Medulla oblongata (tissue), 1 donor: ENCODE data around the gene CPHXL.

Source experiments
- DNase-seq: peaks from one replicate; pipeline ENCODE4 v3.0.0-alpha.2; 2015; ENCODE audit errors: extremely low spot score

Gene CPHXL

DNA sequence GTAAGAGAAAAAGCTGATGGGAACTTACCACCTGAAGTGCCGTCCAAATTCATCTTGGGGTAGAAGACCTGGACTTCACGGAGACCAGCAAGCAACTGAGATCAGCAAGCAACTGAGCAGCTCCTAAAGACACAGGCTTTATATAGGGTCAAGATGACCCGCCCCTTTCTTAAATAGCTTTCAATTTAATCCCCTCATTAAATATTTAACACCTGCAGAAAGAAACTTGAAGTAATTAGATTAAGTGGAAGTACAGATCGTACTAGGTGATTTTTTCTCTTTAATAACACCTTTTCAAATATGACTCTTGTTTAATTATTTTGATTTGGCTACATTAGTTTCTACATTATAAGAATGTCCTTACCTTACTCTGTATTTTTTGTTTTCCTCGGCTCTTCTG lies at the start of gene CPHXL:
Gene CPHXL, minus strand, starts transcription at position 101 of the 400 bp plus-strand sequence. Its CDS starts 48 bp downstream, at position 53.
- no peak for DNase-seq

DNA sequence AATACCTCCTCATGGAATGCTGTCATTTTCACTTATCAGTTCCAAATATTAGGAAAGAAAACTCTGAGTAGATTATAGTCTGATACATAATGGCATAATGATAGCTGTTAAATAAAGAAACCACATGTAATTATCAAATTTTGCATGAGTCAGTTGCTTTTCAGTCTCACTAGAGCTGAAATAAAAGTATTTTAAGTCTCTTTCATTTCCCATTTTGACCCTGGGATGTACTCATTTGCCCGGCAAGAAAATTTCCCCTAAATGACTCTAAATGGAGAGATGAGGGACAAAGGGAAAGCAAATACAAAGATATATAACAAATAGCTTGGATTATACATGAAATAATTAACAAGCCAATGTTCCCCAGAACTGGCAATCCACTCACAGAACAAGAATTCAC lies 47.9 kb upstream of the CPHXL start:
- DNase-seq, result no peak

DNA sequence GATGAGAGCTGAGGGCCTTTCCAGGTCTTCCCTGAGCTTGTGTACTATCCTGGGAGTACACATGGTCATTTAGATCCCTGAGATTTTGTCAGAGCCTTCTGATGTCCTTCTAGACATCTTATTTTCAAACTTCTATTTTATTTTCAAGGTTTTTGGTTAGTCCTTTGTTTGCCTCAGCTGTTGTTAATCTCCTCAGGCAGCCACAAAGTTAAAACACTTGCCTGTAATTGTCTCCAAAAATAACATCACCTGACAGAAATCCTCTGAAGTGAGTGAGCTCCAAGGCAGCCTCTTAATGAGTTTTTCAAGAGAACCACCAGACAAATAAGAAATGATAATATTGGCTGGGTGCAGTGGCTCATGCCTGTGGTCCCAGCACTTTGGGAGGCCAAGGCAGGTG lies 43.8 kb upstream of the CPHXL start:
- no peak for DNase-seq

DNA sequence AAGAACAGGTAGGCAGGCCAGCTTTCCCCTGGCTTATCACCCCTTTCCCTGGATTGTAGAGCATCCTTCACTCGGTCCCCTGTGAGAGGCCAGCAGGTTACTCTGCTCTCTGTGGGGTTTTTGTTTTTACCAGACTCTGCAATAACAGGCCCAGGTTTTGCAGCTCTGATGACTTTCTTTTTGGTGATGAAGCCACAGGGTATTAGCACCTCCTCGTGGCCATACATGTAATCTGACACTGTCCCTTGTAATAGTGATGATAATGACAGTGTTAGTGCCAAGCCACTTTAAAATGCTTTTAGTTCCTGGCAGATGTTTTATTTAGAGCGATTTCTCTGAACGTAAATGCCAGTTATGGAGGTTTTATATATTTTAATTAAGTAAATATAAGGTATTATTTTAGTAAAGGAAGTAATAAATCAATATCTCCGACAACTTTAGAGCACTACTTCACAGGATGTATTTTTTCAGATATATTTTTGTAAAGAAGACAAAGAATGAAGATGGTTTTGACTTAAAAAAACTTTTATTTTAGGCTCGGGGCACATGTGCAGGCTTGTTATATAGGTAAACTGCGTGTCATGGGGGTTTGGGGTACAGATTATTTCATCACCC lies 38.0 kb upstream of the CPHXL start:
- peak; percentile 89 for DNase-seq

DNA sequence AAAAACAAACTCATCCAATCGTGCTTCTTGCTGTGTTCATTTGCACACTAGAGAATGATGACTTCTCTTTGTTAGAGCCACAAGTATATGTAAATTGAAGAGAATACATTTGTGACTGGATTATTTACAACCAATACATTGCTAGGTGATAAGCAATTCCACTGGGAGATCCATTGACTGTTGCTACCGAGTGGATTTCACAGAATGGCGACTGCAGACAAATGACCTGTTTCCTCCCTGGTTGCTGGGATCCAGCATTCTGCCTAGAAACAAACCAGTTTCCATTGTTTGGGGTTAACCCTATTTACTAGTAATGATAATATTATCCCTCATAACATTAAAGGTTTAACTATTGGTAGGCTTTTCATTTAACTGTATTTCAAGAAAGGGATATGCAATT lies 36.9 kb upstream of the CPHXL start:
- DNase-seq, result peak; percentile 6

DNA sequence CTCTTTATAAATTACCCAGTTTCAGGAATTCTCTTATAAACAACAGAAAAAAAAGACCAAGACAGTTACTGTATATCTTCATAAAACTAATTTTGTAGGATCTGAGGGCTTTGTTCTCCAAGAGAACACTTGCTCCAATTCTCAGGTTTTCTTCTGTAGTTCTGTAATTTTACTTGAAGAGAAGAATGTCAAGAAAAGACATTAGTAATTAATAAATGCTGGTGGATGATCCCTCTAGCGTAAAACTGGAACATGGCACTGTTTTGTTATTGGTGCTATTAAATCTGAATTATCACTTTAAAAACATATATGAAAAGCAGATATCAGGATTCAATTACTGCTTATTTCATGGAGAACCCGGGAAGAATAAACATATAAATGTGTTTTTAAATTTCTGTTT lies 36.5 kb upstream of the CPHXL start:
- DNase-seq, result no peak

DNA sequence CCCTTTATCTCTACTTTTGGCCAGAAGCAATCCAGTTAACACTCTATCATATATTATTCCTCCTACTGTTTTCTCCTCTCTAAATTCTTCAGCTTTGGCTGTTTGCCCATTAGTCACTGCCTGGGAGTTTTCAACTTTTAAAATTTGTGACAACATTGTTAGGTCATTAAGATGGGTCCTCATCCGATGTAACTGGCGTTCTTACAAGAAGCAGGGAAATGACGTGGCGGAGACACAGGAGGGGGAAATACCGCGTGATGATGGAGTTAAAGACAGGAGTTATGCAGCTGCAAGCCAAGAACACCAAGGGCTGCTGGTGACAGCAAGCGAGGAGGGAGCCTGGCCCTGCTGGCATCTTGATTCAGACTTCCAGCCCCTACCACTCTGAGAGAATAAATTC lies 34.8 kb upstream of the CPHXL start:
- no peak for DNase-seq

DNA sequence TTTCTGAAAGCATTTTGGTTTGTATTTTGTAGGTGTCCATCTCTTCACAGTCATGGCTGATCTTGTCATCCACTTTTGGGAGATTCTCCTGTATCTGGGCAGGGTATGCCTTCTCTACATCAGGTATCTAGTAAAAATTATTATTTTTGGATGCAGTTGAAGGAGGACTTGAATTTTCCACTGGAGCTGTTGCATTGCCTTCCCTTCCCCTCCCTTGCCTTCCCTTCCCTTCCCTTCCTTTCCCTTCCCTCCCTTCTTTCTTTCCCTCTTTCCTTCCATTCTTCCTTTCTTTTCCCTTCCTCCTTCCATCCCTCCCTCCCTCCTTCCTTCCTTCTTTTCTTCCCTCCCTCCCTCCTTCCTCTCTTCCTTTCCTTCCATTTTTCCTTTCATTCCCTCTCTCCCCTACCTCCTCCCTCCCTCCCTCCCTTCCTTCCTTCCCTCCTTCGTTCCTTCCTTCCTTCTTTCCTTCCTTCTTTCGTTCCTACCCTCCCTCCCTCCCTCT lies 33.8 kb upstream of the CPHXL start:
- no peak for DNase-seq

DNA sequence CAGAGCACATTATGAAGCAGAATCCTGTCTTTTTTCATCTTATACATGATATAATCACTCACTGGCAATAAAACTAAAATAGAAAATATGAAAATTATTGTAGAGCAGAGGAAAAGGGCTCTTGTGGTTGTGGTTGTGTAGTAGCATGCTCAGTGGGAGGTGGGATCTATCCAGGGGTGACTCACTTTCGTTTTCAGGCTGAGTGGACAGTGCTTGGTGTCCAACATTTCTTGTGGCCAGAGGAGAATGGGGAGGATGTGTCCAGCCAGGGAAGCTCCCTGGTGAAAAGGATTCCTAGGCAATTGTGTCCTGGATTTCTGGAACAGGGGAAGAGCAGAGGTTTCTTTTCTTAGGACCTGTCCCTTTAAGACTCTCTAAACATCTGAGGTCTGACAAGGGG lies 31.9 kb upstream of the CPHXL start:
- DNase-seq, result no peak

DNA sequence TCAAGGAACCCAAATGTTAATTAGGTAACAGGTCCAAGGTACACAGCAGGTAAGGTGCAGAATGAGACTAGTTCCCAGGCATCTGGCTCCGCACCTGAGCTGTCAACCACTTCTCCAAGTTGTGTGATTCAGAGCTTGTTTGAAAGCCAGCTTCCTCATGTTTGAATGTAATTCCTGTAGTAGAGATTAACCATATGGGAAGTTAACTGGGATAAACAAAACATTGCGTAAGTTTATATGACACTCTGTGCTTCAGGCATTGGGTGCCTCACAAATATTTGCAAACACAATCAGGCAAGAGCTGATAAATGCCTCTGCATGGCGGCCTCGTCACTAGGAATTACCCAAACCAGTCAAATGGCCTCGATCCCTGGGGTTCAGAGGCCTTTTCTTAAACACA lies 27.9 kb upstream of the CPHXL start:
- no peak for DNase-seq

DNA sequence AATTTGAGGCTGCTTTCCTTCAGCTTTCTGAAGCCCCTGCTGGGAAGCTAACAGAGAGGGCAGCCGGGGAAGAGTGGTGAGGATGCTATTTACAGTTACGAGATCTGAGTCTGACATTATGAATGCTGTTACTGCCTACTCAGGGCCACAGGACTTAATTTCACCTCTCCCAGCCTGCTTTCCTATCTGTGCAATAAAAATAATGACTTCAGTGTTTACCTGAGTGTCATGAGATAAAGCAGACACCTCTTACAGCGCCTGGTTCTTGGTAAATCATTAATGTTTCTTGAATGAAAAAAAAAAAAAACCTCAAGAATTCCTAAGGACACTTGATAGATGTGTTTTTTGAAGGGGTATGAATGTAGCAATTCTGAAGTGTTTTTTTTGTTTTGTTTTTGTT lies 24.2 kb upstream of the CPHXL start:
- DNase-seq, result no peak

DNA sequence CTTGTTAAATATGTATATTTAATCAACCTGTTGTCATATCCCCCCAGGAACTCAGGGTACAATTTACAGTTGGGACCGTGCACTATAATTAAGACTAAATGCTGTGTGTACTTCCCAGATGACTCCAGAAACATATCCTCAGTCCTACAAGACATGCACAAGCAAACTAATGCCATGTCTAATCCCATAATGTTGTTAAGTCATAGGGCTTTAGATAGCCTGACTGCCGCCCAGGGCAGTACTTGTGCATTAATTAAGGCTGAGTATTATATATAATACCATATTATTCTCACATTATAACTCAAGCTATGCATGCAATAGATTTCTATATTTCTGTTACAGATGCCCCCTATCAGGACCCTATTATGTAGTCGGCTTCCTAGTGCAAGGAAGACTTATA lies 20.1 kb upstream of the CPHXL start:
- no peak for DNase-seq

DNA sequence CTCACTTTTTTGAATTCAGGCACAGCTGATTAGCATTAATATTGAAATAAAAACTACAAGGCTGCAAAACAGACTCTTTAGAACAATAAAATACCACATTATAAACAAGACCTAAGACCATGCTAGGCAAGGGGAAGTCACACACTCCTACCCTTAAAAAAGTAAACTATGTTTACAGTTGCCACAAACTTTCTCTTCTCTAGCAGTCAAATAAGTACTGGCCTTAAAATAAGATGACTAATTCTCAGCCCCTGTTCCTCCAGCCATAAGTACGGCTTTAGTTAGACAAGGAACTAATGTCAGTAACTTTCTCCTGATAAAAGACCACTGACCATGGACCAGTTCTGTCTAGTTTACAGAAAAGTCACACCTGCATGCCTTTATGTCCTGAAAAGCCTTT lies 19.5 kb upstream of the CPHXL start:
- no peak for DNase-seq

DNA sequence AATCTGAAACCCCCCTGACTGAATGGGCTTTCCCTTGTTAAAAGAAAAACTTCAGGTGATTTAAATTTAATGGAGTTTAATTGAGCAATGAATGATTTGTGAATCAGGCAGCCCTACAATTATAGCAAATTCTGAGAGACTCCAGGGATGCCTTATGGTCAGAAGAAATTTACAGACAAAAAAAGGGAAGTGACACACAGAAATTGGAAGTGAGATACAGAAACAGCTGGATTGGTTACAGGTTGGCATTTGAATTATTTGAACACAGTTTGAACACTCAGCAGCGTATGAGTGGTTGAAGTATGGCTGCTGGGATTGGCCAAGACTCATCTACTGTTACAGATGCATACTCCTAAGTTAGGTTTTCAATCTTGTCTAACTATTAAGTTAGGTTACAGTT lies 19.0 kb upstream of the CPHXL start:
- no peak for DNase-seq

DNA sequence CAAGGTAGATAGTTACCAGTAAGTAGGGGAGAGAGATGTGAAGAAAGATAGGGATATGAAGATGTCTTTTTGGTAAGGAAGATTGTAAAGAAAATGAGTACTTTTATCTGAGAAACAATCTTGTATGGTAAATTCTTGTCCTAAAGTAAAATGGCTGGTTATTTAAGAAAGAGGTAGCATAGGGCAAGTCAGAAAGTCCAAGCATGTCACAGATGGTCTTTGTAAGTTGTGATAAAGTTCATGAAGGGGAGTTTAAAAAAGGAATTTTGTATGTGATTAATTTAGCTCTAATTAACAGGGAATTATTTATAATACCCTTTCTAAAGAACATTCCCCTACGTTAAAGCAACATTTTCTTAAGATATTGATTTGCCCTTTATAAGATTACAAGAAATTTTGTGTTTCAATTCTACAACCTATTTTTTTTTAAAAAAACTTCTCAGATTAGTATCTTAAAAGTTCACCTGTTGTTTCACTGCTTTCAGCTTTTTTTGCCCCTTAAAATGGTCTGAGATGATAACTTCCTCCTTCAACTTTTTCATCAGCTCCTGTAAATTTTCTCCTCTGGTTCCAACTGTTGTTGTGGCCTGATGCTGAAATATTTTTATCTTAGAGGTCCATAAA lies 16.2 kb upstream of the CPHXL start:
- DNase-seq, result no peak

DNA sequence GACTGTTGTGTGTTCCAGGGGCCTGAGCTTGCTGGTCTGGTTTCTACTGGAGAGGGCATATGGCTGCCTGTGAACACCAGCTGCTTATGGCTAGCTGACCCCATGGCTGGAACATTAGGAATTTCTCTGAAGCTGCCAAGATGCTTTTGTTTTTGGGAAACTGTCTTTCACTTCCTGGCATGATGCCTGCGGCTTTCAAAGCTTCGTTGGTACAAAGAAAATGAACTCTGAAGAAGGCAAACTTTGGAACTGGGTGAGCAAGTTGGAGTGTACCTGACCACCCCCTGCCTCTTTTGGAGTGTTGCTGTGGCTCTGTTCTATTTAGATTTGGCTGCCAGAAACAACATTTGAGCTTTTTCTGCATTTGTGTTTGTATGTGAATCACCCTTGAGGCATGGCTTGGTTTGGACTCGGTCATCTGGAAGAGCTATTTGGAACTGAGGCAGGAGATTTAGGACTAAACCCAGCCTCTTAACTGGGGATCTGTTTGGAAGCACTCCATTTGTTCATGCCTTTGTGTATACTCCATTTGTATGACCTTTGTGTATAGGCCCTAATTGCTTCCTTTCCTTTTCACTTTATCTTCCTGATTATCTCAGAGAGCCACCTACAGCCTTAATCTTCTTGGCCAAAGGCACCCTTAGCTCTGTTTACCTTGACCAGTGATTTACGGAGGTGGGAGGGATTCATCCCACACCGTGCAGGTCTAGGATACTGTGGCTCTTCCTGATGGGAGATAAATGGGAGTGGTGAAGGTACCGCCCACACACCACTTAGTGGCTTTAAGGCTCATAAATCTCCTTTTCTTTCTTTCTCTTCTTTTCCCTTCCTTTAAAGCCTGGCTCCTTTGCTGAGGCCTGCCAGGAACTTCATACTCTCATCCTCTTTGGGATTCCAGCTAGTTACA lies 7.3 kb upstream of the CPHXL start:
- peak; percentile 58 for DNase-seq

DNA sequence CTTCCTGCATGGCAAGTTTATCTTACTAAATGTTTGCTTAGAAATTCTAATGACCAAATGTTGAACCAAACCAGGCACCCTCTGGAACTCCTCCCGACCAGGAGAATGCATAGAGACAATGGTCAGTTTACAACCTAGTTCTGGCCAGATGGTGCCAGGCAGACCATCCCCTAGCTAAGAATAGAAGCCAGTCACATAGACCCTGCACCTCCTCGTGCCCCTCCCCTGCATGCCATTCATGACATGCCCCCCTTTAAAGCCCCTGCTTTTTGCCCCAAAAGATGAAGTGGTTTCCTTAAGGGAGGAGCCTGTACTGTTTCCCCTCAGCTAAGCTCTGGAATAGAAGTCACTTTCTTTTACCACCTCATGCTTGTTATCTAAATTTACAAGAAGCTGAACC lies 6.6 kb upstream of the CPHXL start:
- DNase-seq, result no peak

DNA sequence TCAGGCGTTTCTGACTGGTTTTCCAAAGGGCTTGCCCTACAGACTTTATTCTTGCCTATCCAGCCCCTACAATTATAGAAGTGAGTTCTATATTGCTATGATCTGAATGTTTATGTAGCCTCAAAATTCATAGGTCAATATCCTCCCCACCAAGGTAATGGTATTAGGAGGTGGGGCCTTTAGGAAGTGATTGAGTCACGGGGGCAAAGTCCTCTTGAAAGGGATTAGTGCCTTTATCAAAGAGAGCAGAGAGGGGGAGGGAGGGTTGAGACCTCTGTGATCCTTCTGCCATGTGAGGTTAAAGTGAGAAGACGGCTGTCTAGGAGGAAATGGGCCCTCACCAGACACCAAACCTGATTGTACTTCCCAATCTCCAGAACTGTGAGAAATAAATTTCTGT lies 931 bp upstream of the CPHXL start:
- no peak for DNase-seq

DNA sequence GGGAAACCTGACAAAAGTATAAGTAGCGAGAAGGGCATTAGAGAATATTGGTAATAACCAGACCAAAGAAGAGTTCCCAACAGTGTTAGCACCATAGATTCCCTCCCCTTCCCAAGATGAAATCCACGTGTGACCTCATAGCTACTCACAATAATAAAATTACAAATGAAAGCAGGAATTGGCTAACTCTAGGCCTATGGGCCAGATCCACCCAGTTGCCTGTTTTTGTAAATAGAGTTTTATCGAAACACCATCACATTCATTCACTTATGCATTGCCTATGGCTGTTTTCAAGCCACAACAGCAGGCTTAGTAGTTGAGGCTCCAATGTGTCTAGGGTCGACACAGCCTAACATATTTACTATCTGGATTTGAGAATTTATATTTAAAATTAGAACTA lies 7.8 kb downstream of the CPHXL start:
- DNase-seq, result no peak

DNA sequence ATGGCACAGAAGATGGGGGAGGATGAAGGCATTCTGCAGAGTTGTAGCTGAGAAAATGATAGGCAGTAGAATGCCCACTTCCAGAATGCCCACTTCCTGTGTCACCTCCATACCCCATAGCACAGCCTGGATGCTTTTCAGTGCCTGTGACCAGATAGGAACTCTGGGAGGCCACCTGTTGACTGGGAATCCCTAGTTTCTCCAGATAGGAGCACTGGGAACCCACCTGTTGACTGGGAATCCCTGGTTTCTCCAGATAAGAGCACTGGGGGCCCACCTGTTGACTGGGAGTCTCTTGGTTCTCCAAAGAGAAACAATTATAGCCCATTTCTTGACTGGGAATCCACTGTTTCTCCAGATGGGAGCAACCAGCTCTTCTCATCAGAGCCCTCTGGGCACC lies 11.6 kb downstream of the CPHXL start:
- DNase-seq, result no peak

DNA sequence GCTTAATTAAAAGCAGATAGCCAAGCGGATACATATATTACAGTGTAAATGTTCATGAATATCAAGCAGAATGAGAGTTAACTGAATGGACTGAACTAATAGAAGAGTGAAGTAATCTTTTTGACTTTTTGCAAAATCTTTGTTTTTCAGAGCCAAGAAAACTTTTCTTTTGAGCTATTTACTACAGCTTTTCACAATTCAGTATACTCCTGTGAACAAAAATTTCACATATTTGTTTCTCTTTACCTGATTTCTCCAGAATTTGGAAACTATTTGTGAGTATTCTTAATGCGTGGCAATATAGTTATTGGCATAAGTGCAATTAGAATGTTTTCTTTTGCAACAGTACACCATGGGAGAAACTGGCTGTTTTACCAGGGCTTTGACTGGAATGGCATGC lies 15.9 kb downstream of the CPHXL start:
- no peak for DNase-seq

DNA sequence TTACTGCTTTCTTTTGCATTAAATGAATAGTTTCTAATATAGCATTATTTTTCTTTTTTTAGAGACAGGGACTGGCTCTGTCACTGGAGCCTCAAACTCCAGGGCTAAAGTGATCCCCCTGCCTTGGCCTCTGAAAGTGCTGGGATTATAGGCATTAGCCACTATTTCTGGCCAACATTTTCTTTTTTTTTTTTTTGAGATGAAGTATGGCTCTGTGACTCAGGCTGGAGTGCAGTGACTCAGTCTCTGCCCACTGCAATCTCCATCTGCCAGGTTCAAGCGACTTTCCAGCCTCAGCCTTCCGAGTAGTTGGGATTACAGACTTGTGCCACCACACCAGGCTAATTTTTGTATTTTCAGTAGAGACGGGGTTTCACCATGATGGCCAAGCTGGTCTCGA lies 23.0 kb downstream of the CPHXL start:
- DNase-seq, result no peak

DNA sequence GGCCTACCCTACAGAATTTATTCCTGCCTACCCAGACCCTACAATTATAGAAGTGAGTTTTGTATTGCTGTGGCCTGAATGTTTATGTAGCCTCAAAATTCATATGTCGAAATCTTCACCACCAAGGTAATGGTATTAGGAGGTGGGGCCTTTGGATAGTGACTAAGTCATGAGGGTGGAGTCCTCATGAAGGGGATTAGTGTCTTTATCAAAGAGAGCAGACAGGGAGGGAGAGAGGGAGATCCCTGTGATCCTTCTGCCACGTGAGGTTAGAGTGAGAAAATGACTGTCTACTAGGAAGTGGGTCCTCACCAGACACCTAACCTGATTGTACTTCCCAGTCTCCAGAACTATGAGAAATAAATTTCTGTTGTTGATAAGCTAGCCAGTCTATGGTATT lies 24.0 kb downstream of the CPHXL start:
- DNase-seq, result no peak
